Liver (tissue), 9 donors: Measurements from ENCODE around the gene FRAS1. TPM values are rescaled to one million over a fixed set of nuclear protein-coding genes. Genes with fewer than 3 reads are reported as not detected.

Experiments
- DNase-seq: peaks from one replicate; pipeline ENCODE4 v3.0.0-alpha.2; 2017; ENCODE audit warnings: low spot score
- H3K27ac ChIP-seq, 2 donors: one replicate each; pipeline ENCODE4 v1.7.0; 2013; ENCODE audit warnings: inconsistent platforms in 2 of 2, low read length in 2 of 2, control low read depth in 1 of 2, low read depth in 1 of 2, mild to moderate bottlenecking in 1 of 2
- H3K27me3 ChIP-seq, 4 donors: one replicate each; pipeline versions ENCODE4 v1.6.1 to v1.7.0; 2013; ENCODE audit warnings: low read length in 3 of 4, inconsistent platforms in 1 of 4, mild to moderate bottlenecking in 1 of 4, moderate library complexity in 1 of 4; ENCODE audit not compliant: control insufficient read depth in 4 of 4, insufficient read depth in 4 of 4
- H3K36me3 ChIP-seq, 4 donors: one replicate each; pipeline versions ENCODE4 v1.6.1 to v1.7.0; 2013; ENCODE audit warnings: low read length in 3 of 4, mild to moderate bottlenecking in 3 of 4, low read depth in 1 of 4, moderate library complexity in 1 of 4; ENCODE audit not compliant: control insufficient read depth in 4 of 4, insufficient read depth in 3 of 4
- H3K4me1 ChIP-seq, 4 donors: one replicate each; pipeline versions ENCODE4 v1.6.1 to v1.7.0; 2013; ENCODE audit warnings: low read length in 3 of 4, mild to moderate bottlenecking in 3 of 4, moderate library complexity in 1 of 4; ENCODE audit not compliant: control insufficient read depth in 4 of 4, insufficient read depth in 4 of 4
- H3K4me3 ChIP-seq, 3 donors: one replicate each; pipeline versions ENCODE4 v1.6.1 to v1.7.0; 2013; ENCODE audit warnings: low read length in 3 of 3, control low read depth in 1 of 3, low read depth in 1 of 3, mild to moderate bottlenecking in 1 of 3
- H3K9ac ChIP-seq, 2 donors: one replicate each; pipeline ENCODE4 v1.7.0; 2013; ENCODE audit warnings: low read length in 2 of 2, mild to moderate bottlenecking in 2 of 2, moderate library complexity in 2 of 2, control low read depth in 1 of 2, low read depth in 1 of 2
- H3K9me3 ChIP-seq, 4 donors: one replicate each; pipeline versions ENCODE4 v1.6.1 to v1.7.0; 2013; ENCODE audit warnings: low read length in 3 of 4; ENCODE audit not compliant: control insufficient read depth in 4 of 4
- EGR1 ChIP-seq, 2 donors: IDR thresholded peaks; 2 replicates each; pipeline ENCODE4 v1.6.1; 2016 to 2018; ENCODE audit warnings: antibody characterized with exemption in 2 of 2, low read depth in 2 of 2
- FOXA1 ChIP-seq: IDR thresholded peaks from 2 replicates; pipeline ENCODE4 v1.6.1; 2016; ENCODE audit warnings: antibody characterized with exemption
- FOXA2 ChIP-seq: IDR thresholded peaks from 2 replicates; pipeline ENCODE4 v1.6.1; 2016; ENCODE audit warnings: antibody characterized with exemption
- GABPA ChIP-seq, 2 donors: IDR thresholded peaks in 1 of 2; conservative IDR thresholded peaks in 1 of 2; 2 replicates each; pipeline ENCODE4 v1.6.1; 2016; ENCODE audit warnings: antibody characterized with exemption in 2 of 2, mild to moderate bottlenecking in 1 of 2, moderate library complexity in 1 of 2
- HNF4A ChIP-seq, 2 donors: conservative IDR thresholded peaks; 2 replicates each; pipeline ENCODE4 v1.6.1; 2016; ENCODE audit warnings: antibody characterized with exemption in 2 of 2, mild to moderate bottlenecking in 2 of 2
- HNF4G ChIP-seq: IDR thresholded peaks from 2 replicates; pipeline ENCODE4 v1.6.1; 2016; ENCODE audit warnings: antibody characterized with exemption
- JUND ChIP-seq, 2 donors: IDR thresholded peaks; 2 replicates each; pipeline ENCODE4 v1.6.1; 2016; ENCODE audit warnings: antibody characterized with exemption in 2 of 2
- NR2F2 ChIP-seq: IDR thresholded peaks from 2 replicates; pipeline ENCODE4 v1.6.1; 2016; ENCODE audit warnings: antibody characterized with exemption
- RAD21 ChIP-seq, 2 donors: IDR thresholded peaks; 2 replicates each; pipeline ENCODE4 v1.6.1; 2016; ENCODE audit warnings: antibody characterized with exemption in 2 of 2, mild to moderate bottlenecking in 2 of 2
- RXRA ChIP-seq, 2 donors: IDR thresholded peaks; 2 replicates each; pipeline ENCODE4 v1.6.1; 2017 to 2018; ENCODE audit warnings: antibody characterized with exemption in 2 of 2, mild to moderate bottlenecking in 1 of 2
- SP1 ChIP-seq: IDR thresholded peaks from 2 replicates; pipeline ENCODE4 v1.6.1; 2018; ENCODE audit warnings: antibody characterized with exemption, mild to moderate bottlenecking
- TAF1 ChIP-seq: conservative IDR thresholded peaks from 2 replicates; pipeline ENCODE4 v1.6.1; 2016; ENCODE audit warnings: antibody characterized with exemption, mild to moderate bottlenecking
- YY1 ChIP-seq: IDR thresholded peaks from 2 replicates; pipeline ENCODE4 v1.6.1; 2016; ENCODE audit warnings: antibody characterized with exemption, mild to moderate bottlenecking
- WGBS: extraction: QIAGEN DNeasy Blood & Tissue Kit; methylation state at CpG from one replicate; pipeline ENCODE4 v1.1.7; 2013; 5-methylcytosine and 5-hydroxymethylcytosine counted together
- polyA plus RNA-seq, 2 donors: library from polyadenylated mRNA; stranded (reverse) in 1 of 2; unstranded in 1 of 2; fragments of 200-250 nt in 1 of 2; fragments of >200 nt in 1 of 2; fragmentation: Nextera tagmentation in 1 of 2; extraction: Ambion mirVana in 1 of 2; gene quantifications; one replicate each; pipeline versions ENCODE4 v1.2.1 to v1.2.3, GENCODE V29; 2013 to 2015
- total RNA-seq, 2 donors: library from RNA; depleted of rRNA; stranded (reverse); fragments of >200 nt; gene quantifications; one replicate each; pipeline ENCODE4 v1.2.3, GENCODE V29; 2014
- TF ChIP-seq, protein P1 (sequence below): IDR thresholded peaks from 2 replicates; pipeline ENCODE4 v1.6.1; 2016; ENCODE audit warnings: antibody characterized with exemption
- TF ChIP-seq, protein P2 (sequence below): fragments of 150-350 bp; IDR thresholded peaks from 2 replicates; pipeline ENCODE4 v1.5.1; 2017; ENCODE audit warnings: improper control_type of control experiment, low read depth, low read length; ENCODE audit not compliant: missing input control
- TF ChIP-seq, protein P3 (sequence below): IDR thresholded peaks from 2 replicates; pipeline ENCODE4 v1.6.1; 2016; ENCODE audit warnings: antibody characterized with exemption, mild to moderate bottlenecking
- TF ChIP-seq, protein P4 (sequence below): IDR thresholded peaks from 2 replicates; pipeline ENCODE4 v1.6.1; 2016; ENCODE audit warnings: antibody characterized with exemption
- TF ChIP-seq, protein P5 (sequence below): IDR thresholded peaks from 2 replicates; pipeline ENCODE4 v1.6.1; 2016; ENCODE audit warnings: antibody characterized with exemption
- donor health status: healthy.
- donor health status: healthy.
- donor health status: healthy.
- donor health status: healthy.
- donor health status: healthy.

FRAS1 gene
- total and polyA plus RNA-seq, 4 donors, result 0.08 to 6.0 (median 1.1) TPM

DNA sequence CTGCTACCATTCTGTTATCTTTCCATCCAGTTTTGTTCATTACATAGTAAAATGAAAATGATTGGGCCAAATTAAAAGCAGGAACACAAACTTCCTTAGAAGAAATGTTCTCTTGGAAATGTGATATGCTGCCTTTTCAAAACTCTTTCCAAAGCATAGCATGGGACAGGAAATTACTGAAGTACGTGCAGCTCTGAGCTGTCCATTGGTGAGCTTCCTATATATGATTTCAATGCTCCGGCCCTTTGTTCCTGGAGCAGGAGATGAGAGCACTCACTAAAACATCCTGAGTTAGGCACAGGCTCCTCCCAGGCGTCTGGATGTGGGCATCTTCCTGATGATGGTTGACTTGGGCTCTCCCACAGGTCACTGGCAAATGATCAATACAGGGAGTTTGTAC, 461.4 kb downstream of the FRAS1 start:
- no peak for TF ChIP-seq GABPA (IDR thresholded peaks at IDR 0.05 in 1 of 2, conservative IDR thresholded peaks at IDR 0.05 in 1 of 2)
- TF ChIP-seq, protein P1, sequence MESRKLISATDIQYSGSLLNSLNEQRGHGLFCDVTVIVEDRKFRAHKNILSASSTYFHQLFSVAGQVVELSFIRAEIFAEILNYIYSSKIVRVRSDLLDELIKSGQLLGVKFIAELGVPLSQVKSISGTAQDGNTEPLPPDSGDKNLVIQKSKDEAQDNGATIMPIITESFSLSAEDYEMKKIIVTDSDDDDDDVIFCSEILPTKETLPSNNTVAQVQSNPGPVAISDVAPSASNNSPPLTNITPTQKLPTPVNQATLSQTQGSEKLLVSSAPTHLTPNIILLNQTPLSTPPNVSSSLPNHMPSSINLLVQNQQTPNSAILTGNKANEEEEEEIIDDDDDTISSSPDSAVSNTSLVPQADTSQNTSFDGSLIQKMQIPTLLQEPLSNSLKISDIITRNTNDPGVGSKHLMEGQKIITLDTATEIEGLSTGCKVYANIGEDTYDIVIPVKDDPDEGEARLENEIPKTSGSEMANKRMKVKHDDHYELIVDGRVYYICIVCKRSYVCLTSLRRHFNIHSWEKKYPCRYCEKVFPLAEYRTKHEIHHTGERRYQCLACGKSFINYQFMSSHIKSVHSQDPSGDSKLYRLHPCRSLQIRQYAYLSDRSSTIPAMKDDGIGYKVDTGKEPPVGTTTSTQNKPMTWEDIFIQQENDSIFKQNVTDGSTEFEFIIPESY, result no peak
- TF ChIP-seq TAF1, result no peak
- no peak for TF ChIP-seq HNF4G
- TF ChIP-seq NR2F2, result no peak
- TF ChIP-seq RAD21 (IDR thresholded peaks at IDR 0.05), result no peak
- no peaks in the 10 kb centered on the region for H3K27me3 ChIP-seq
- H3K36me3 ChIP-seq, result no peaks in the 10 kb centered on the region
- no peaks in the 10 kb centered on the region for H3K9me3 ChIP-seq
- WGBS, result 65% methylated on average over 3 of the region's 3 CpGs
- no peak overlapping the region for H3K4me3 ChIP-seq
- no peak overlapping the region for H3K9ac ChIP-seq
- no peaks in the 10 kb centered on the region for H3K4me1 ChIP-seq
- no peak for DNase-seq
- no peak overlapping the region for H3K27ac ChIP-seq

DNA sequence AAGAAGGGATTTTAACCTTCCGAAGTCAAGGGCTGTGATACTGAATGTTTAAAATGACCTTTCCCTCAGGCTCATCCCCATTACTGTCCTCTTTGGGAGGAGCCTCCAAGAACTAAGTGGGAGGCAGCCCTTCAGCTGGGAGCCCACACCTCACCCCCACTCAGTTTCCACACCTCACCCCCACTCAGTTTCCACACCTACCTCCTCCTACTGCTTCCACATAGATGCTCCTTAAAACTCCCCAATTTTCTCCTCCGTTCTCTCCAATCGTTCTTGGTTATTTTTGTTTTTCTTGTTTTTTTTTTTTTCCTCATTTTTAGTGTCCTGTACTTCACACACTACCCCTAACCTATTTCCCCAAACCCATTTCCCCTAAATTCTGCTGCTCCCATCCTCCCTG, 462.8 kb downstream of the FRAS1 start:
- TF ChIP-seq RAD21 (IDR thresholded peaks at IDR 0.05), result no peak
- TF ChIP-seq, protein P2, sequence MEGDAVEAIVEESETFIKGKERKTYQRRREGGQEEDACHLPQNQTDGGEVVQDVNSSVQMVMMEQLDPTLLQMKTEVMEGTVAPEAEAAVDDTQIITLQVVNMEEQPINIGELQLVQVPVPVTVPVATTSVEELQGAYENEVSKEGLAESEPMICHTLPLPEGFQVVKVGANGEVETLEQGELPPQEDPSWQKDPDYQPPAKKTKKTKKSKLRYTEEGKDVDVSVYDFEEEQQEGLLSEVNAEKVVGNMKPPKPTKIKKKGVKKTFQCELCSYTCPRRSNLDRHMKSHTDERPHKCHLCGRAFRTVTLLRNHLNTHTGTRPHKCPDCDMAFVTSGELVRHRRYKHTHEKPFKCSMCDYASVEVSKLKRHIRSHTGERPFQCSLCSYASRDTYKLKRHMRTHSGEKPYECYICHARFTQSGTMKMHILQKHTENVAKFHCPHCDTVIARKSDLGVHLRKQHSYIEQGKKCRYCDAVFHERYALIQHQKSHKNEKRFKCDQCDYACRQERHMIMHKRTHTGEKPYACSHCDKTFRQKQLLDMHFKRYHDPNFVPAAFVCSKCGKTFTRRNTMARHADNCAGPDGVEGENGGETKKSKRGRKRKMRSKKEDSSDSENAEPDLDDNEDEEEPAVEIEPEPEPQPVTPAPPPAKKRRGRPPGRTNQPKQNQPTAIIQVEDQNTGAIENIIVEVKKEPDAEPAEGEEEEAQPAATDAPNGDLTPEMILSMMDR, result no peak
- no peak for TF ChIP-seq SP1
- TF ChIP-seq YY1, result no peak
- TF ChIP-seq, protein P3, sequence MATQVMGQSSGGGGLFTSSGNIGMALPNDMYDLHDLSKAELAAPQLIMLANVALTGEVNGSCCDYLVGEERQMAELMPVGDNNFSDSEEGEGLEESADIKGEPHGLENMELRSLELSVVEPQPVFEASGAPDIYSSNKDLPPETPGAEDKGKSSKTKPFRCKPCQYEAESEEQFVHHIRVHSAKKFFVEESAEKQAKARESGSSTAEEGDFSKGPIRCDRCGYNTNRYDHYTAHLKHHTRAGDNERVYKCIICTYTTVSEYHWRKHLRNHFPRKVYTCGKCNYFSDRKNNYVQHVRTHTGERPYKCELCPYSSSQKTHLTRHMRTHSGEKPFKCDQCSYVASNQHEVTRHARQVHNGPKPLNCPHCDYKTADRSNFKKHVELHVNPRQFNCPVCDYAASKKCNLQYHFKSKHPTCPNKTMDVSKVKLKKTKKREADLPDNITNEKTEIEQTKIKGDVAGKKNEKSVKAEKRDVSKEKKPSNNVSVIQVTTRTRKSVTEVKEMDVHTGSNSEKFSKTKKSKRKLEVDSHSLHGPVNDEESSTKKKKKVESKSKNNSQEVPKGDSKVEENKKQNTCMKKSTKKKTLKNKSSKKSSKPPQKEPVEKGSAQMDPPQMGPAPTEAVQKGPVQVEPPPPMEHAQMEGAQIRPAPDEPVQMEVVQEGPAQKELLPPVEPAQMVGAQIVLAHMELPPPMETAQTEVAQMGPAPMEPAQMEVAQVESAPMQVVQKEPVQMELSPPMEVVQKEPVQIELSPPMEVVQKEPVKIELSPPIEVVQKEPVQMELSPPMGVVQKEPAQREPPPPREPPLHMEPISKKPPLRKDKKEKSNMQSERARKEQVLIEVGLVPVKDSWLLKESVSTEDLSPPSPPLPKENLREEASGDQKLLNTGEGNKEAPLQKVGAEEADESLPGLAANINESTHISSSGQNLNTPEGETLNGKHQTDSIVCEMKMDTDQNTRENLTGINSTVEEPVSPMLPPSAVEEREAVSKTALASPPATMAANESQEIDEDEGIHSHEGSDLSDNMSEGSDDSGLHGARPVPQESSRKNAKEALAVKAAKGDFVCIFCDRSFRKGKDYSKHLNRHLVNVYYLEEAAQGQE, result no peak
- TF ChIP-seq FOXA1, result no peak
- no peak for TF ChIP-seq RXRA (IDR thresholded peaks at IDR 0.05)
- TF ChIP-seq GABPA (IDR thresholded peaks at IDR 0.05 in 1 of 2, conservative IDR thresholded peaks at IDR 0.05 in 1 of 2), result no peak
- TF ChIP-seq, protein P4, sequence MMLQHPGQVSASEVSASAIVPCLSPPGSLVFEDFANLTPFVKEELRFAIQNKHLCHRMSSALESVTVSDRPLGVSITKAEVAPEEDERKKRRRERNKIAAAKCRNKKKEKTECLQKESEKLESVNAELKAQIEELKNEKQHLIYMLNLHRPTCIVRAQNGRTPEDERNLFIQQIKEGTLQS, result no peak
- TF ChIP-seq, protein P1, result no peak
- TF ChIP-seq HNF4A (conservative IDR thresholded peaks at IDR 0.05), result no peak
- TF ChIP-seq EGR1 (IDR thresholded peaks at IDR 0.05; ENCODE audit: low read depth in 2 of 2), result no peak
- TF ChIP-seq, protein P5, sequence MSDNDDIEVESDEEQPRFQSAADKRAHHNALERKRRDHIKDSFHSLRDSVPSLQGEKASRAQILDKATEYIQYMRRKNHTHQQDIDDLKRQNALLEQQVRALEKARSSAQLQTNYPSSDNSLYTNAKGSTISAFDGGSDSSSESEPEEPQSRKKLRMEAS, result no peak
- TF ChIP-seq HNF4G, result no peak
- no peak for TF ChIP-seq NR2F2
- TF ChIP-seq TAF1, result no peak
- no peak for TF ChIP-seq FOXA2
- TF ChIP-seq JUND (IDR thresholded peaks at IDR 0.05), result no peak
- Histone ChIP-seq H3K4me3 (no peak overlapping the region), H3K27ac (no peak overlapping the region), H3K36me3 (no peaks in the 10 kb centered on the region), H3K9me3 (no peaks in the 10 kb centered on the region), H3K4me1 (no peaks in the 10 kb centered on the region), H3K9ac (no peak overlapping the region), H3K27me3 (no peaks in the 10 kb centered on the region)
- no peak for DNase-seq
- 85% methylated on average over 3 of the region's 3 CpGs for WGBS
